Activated T-cell treated with anti-CD3 and anti-CD28 coated beads, Interleukin-2, amount 50 U/mL, for 72 hours (primary cell): ENCODE data around the gene NUP133. TPM values are rescaled to one million over a fixed set of nuclear protein-coding genes. Genes with fewer than 3 reads are reported as not detected.
"Not testable (repeated sequence)": the region's sequence is repeated elsewhere in the genome, so short reads cannot be mapped to it uniquely, and the experiment has no call there.

Experiments
- ATAC-seq, 2 donors: fragments of 150-1000 bp; cut with Tn5 transposase; replicated peaks in 1 of 2; 2 replicates each; pipeline ENCODE4 v1.10.0; 2021; ENCODE audit warnings: moderate library complexity in 2 of 2, mild to moderate bottlenecking in 1 of 2
- DNase-seq, 2 donors: peaks; one replicate each; pipeline ENCODE4 v3.0.0; 2021 to 2022; ENCODE audit warnings: mixed read lengths in 1 of 2
- H3K27ac Mint-ChIP-seq: one replicate; pipeline ENCODE4 v1.8.0; 2022; ENCODE audit warnings: mild to moderate bottlenecking, moderate library complexity, mixed read lengths
- H3K27me3 Mint-ChIP-seq: one replicate; pipeline ENCODE4 v1.8.0; 2022; ENCODE audit warnings: low read depth, mixed read lengths
- H3K36me3 Mint-ChIP-seq, 2 donors: one replicate each; pipeline ENCODE4 v1.8.0; 2022; ENCODE audit warnings: mixed read lengths in 2 of 2, mild to moderate bottlenecking in 1 of 2; ENCODE audit not compliant: insufficient read depth in 2 of 2
- H3K4me1 Mint-ChIP-seq: one replicate; pipeline ENCODE4 v1.8.0; 2022; ENCODE audit warnings: low read depth, mixed read lengths
- H3K4me3 Mint-ChIP-seq, 2 donors: one replicate each; pipeline ENCODE4 v1.8.0; 2022; ENCODE audit warnings: mild to moderate bottlenecking in 2 of 2, mixed read lengths in 2 of 2, moderate library complexity in 2 of 2
- H3K9me3 Mint-ChIP-seq, 2 donors: one replicate each; pipeline ENCODE4 v1.8.0; 2022; ENCODE audit warnings: mixed read lengths in 2 of 2
- total RNA-seq, 2 donors: library from RNA; stranded (reverse); gene quantifications; one replicate each; pipeline ENCODE4 v1.2.3, GENCODE V29; 2022

Gene NUP133
- total RNA-seq, 2 donors from 2014 or later, result 42.8 to 53.4 TPM

GRCh38 chr1:229535230-229535629, 27.1 kb upstream of the NUP133 start:
- Mint-ChIP-seq H3K36me3 (peaks cover 4 to 15% of the 10 kb centered on the region in 2 donors), H3K4me1 (no peaks in the 10 kb centered on the region), H3K27ac (no peak overlapping the region), H3K9me3 (no peaks in the 10 kb centered on the region), H3K4me3 (no peak overlapping the region), H3K27me3 (no peaks in the 10 kb centered on the region)
- DNase-seq, result no peak
- ATAC-seq, result no peak

GRCh38 chr1:229531326-229531725, 23.2 kb upstream of the NUP133 start:
- peaks cover 4% of the 10 kb centered on the region for H3K4me1 Mint-ChIP-seq
- H3K27ac Mint-ChIP-seq, result no peak overlapping the region
- DNase-seq (no peak), ATAC-seq (no peak)
- no peaks in the 10 kb centered on the region for H3K27me3 Mint-ChIP-seq
- H3K9me3 Mint-ChIP-seq, result no peaks in the 10 kb centered on the region
- no peak overlapping the region for H3K4me3 Mint-ChIP-seq
- peaks cover 4 to 17% of the 10 kb centered on the region in 2 donors for H3K36me3 Mint-ChIP-seq

GRCh38 chr1:229529639-229530038, 21.5 kb upstream of the NUP133 start:
- peaks cover 4 to 21% of the 10 kb centered on the region in 2 donors for H3K36me3 Mint-ChIP-seq
- ATAC-seq (no peak), DNase-seq (no peak)
- H3K4me3 Mint-ChIP-seq, result no peak overlapping the region
- no peak overlapping the region for H3K27ac Mint-ChIP-seq
- H3K27me3 Mint-ChIP-seq, result no peaks in the 10 kb centered on the region
- H3K9me3 Mint-ChIP-seq, result no peaks in the 10 kb centered on the region
- peaks cover 6% of the 10 kb centered on the region for H3K4me1 Mint-ChIP-seq

GRCh38 chr1:229526695-229527094, 18.6 kb upstream of the NUP133 start:
- H3K4me3 Mint-ChIP-seq, result no peak overlapping the region
- H3K9me3 Mint-ChIP-seq, result no peaks in the 10 kb centered on the region
- peaks cover 6% of the 10 kb centered on the region for H3K4me1 Mint-ChIP-seq
- DNase-seq, result no peak
- ATAC-seq, result no peak
- H3K27me3 Mint-ChIP-seq, result no peaks in the 10 kb centered on the region
- no peak overlapping the region for H3K27ac Mint-ChIP-seq
- peaks cover 4 to 15% of the 10 kb centered on the region in 2 donors for H3K36me3 Mint-ChIP-seq

GRCh38 chr1:229523052-229523451, 14.9 kb upstream of the NUP133 start:
- H3K4me3 Mint-ChIP-seq, result no peak overlapping the region
- no peaks in the 10 kb centered on the region for H3K9me3 Mint-ChIP-seq
- H3K36me3 Mint-ChIP-seq, result peaks cover 4 to 14% of the 10 kb centered on the region in 2 donors
- H3K4me1 Mint-ChIP-seq, result peaks cover 6% of the 10 kb centered on the region
- ATAC-seq (no peak), DNase-seq (no peak)
- H3K27me3 Mint-ChIP-seq, result no peaks in the 10 kb centered on the region
- H3K27ac Mint-ChIP-seq, result no peak overlapping the region

DNA sequence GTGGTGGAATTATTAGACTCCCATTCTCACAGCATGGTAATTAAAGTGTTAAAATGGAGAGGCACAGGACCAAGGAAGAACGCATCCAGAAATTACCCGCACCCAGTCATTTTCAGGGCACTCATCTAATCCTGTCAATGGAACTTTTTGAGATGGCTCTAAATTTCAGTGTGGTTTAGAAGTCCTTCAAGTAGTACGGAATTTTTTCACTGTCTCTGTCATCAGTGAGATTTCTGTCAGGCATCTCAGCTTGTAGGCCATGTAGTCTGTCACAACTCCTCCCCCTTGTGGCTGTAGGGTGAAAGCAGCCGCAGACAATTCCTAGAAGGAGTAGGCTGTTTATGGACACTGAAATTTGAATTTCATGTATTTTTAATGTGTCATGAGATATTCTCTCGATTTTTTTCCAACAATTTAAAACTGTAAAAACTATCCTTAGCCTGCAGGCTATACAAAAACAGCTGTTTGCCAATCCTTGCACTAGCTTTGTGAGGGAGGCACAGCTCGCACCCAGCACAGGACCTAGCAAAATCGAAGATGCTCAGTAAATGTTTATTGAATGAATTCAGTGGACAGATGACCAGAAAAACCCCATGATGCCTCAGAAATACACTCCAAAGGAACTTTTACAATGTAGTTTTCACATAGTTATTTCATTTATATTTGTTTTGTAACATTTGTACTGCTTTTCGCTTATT, 6.6 kb upstream of the NUP133 start:
- peak; percentile 50 to 52 for DNase-seq
- no peaks in the 10 kb centered on the region for H3K4me1 Mint-ChIP-seq
- no peak overlapping the region for H3K4me3 Mint-ChIP-seq
- no peak overlapping the region for H3K27ac Mint-ChIP-seq
- ATAC-seq, result peak; percentile 64 to 71
- no peaks in the 10 kb centered on the region for H3K9me3 Mint-ChIP-seq
- H3K27me3 Mint-ChIP-seq, result no peaks in the 10 kb centered on the region
- H3K36me3 Mint-ChIP-seq, result peaks cover 0 to 3% of the 10 kb centered on the region in 2 donors

GRCh38 chr1:229511625-229512024, 3.5 kb upstream of the NUP133 start:
- not testable (repeated sequence) for H3K27me3 Mint-ChIP-seq, ATAC-seq, DNase-seq, H3K4me3 Mint-ChIP-seq, H3K9me3 Mint-ChIP-seq, H3K27ac Mint-ChIP-seq, H3K36me3 Mint-ChIP-seq
- H3K4me1 Mint-ChIP-seq, result peaks cover 20% of the 10 kb centered on the region

DNA sequence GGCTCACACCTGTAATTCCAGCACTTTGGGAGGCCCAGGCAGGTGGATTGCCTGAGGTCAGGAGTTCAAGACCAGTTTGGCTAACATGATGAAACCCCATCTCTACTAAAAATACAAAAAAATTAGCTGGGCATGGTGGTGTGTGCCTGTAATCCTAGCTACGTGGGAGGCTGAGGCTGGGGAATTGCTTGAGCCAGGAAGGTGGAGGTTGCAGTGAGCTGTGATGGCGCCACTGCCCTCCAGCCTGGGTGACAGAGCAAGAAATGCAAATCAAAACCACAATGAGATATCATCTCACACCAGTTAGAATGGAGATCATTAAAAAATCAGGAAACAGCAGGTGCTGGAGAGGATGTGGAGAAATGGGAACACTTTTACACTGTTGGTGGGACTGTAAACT, 3.1 kb upstream of the NUP133 start:
- H3K4me1 Mint-ChIP-seq, result peaks cover 24% of the 10 kb centered on the region
- not testable (repeated sequence) for H3K4me3 Mint-ChIP-seq, ATAC-seq, H3K27ac Mint-ChIP-seq, H3K36me3 Mint-ChIP-seq, H3K27me3 Mint-ChIP-seq, DNase-seq, H3K9me3 Mint-ChIP-seq

DNA sequence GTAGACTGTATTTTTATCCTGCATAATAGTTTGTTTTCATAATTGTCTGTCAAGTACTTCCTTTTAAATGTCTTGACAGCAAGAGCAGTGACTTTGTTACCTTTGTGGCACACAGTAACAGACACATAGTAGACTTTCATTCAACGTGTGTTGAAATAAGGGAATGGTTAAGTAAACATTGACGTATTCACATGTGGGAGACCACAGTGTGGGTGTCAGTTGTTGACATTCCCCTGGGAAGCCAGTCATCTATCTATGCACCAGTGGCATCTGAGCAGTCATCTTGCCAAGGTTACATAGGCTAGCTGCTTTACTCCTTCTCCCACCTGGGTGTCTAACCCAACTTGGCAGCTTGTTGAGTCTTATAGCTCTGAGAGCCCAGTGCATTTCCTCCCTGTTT, 1.4 kb upstream of the NUP133 start:
- Mint-ChIP-seq H3K4me3 (peak overlapping the region; percentile 83 to 98), H3K27ac (peak overlapping the region; percentile 96), H3K36me3 (no peaks in the 10 kb centered on the region), H3K27me3 (no peaks in the 10 kb centered on the region), H3K4me1 (peaks cover 28% of the 10 kb centered on the region), H3K9me3 (no peaks in the 10 kb centered on the region)
- ATAC-seq, result no peak
- no peak for DNase-seq

GRCh38 chr1:229508823-229509337, 739 bp upstream of the NUP133 start:
- Mint-ChIP-seq H3K4me1 (peaks cover 32% of the 10 kb centered on the region), H3K9me3 (no peaks in the 10 kb centered on the region), H3K27ac (peak overlapping the region; percentile 96), H3K4me3 (peak overlapping the region; percentile 83 to 98), H3K27me3 (no peaks in the 10 kb centered on the region), H3K36me3 (no peaks in the 10 kb centered on the region)
- ATAC-seq, result no peak
- DNase-seq, result no peak

- Mint-ChIP-seq H3K36me3 (peaks cover 0 to 2% of the 10 kb centered on the region in 2 donors), H3K4me1 (peaks cover 32% of the 10 kb centered on the region), H3K27me3 (no peaks in the 10 kb centered on the region), H3K27ac (peak overlapping the region; percentile 96), H3K4me3 (peak overlapping the region; percentile 83 to 98), H3K9me3 (no peaks in the 10 kb centered on the region)
- DNase-seq, result no peak
- no peak for ATAC-seq
Measured at GRCh38 chr1:229507502-229507901, 639 bp downstream of the NUP133 start.

DNA sequence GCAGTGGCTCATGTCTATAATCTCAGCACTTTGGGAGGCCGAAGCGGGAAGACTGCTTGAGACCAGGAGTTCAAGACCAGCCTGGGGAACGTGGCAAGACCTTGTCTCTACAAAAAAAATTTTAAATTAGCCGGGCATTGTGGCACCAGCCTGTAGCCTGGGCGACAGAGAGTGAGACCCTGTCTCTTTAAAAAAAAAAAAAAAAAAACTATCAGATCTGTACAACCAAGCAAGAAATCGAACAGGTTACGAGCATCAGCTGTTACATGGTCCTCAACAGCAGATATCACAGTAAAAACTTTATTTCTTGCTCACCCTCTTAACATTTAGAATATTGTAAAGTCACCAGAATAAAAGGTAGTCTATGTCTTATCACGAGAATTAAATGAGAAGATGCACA, 1.5 kb downstream of the NUP133 start:
- H3K27me3 Mint-ChIP-seq, result no peaks in the 10 kb centered on the region
- peaks cover 0 to 2% of the 10 kb centered on the region in 2 donors for H3K36me3 Mint-ChIP-seq
- no peak for ATAC-seq
- H3K4me1 Mint-ChIP-seq, result peaks cover 32% of the 10 kb centered on the region
- H3K9me3 Mint-ChIP-seq, result no peaks in the 10 kb centered on the region
- peak overlapping the region; percentile 96 for H3K27ac Mint-ChIP-seq
- H3K4me3 Mint-ChIP-seq, result peak overlapping the region; percentile 83 to 98
- no peak for DNase-seq

GRCh38 chr1:229495782-229496181, 12.4 kb downstream of the NUP133 start:
- no peaks in the 10 kb centered on the region for H3K4me1 Mint-ChIP-seq
- H3K27me3 Mint-ChIP-seq, result no peaks in the 10 kb centered on the region
- H3K9me3 Mint-ChIP-seq, result no peaks in the 10 kb centered on the region
- H3K4me3 Mint-ChIP-seq, result no peak overlapping the region
- no peak for ATAC-seq
- no peak overlapping the region for H3K27ac Mint-ChIP-seq
- peaks cover 3 to 20% of the 10 kb centered on the region in 2 donors for H3K36me3 Mint-ChIP-seq
- DNase-seq, result no peak

- Mint-ChIP-seq H3K4me3 (no peak overlapping the region), H3K9me3 (no peaks in the 10 kb centered on the region), H3K36me3 (peaks cover 8 to 27% of the 10 kb centered on the region in 2 donors), H3K4me1 (no peaks in the 10 kb centered on the region), H3K27me3 (no peaks in the 10 kb centered on the region), H3K27ac (peak overlapping the region; percentile 73)
- no peak for DNase-seq
- ATAC-seq, result no peak
Measured at GRCh38 chr1:229487181-229487580, 21.0 kb downstream of the NUP133 start.
